Activated CD8-positive, alpha-beta memory T cell treated with anti-CD3 and anti-CD28 coated beads for 36 hours (primary cell): ENCODE data around the gene ACADVL. TPM values are rescaled to one million over a fixed set of nuclear protein-coding genes. Genes with fewer than 3 reads are reported as not detected.
"Not testable (repeated sequence)": the region's sequence is repeated elsewhere in the genome, so short reads cannot be mapped to it uniquely, and the experiment has no call there.

Experiments used
- CTCF ChIA-PET: fragments of 350-600 bp; sonication (Branson Sonifier 250); formaldehyde crosslinking; loops from one replicate; lab custom pipeline; 2021; ENCODE audit warnings: antibody characterized with exemption; lab: Charles Lee
- POLR2A ChIA-PET: fragments of 350-600 bp; sonication (Branson Sonifier 250); formaldehyde crosslinking; loops from one replicate; lab custom pipeline; 2021; ENCODE audit warnings: antibody characterized with exemption; lab: Charles Lee
- total RNA-seq, 2 experiments: library from RNA; stranded (reverse); gene quantifications; one replicate each; pipeline ENCODE4 v1.2.3, GENCODE V29; 2021

The ACADVL gene
- 100 to 1,000 TPM; 254 to 269 TPM for total RNA-seq

DNA sequence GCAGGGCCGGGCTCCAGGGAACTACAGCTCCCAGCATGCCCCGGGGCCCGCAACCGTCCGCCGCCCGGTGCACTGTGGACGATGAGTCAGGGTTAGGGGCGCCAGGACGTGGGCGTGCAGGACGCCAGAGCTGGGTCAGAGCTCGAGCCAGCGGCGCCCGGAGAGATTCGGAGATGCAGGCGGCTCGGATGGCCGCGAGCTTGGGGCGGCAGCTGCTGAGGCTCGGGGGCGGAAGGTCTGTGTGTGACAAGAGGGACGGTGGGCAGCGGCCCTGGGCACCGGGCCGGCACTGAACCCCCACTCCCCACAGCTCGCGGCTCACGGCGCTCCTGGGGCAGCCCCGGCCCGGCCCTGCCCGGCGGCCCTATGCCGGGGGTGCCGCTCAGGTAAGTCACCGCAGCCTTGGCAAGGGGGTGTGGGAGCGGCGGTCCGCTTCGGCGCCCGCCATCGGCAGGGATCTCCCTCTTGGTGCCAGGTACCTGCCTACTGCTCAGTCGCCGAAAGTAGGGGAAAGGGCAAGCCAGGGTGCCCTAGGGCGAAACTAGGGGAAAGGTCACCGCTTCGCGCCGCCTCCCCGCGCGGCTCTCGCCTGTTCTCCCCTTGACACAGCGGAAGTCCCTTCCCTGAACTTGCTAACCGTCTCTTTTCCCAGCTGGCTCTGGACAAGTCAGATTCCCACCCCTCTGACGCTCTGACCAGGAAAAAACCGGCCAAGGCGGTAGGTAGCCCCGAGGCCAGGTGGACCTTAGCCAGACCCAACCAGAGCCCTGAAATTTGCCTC, at the start of gene ACADVL, which contains the start of gene DLG4:
Gene ACADVL (plus strand): TSS at position 127 of the 781 bp plus-strand sequence. CDS start 47 bp downstream, at position 174.
Gene DLG4 (minus strand): TSS at position 25 of the 781 bp plus-strand sequence.
- CTCF ChIA-PET = interaction anchor here (0.9 to 2.1 kb wide), 10 partner anchors 12 to 174 kb away, joined by 3 to 12 read pairs (median 4); partner anchors contain the start of genes CTDNEP1, DVL2, ELP5 and PHF23
- POLR2A ChIA-PET = interaction anchor here (0.7 to 3.3 kb wide), 11 partner anchors 10 to 183 kb away, joined by 3 to 19 read pairs (median 5); partner anchors contain the start of genes ACAP1, CTDNEP1, DVL2 and NEURL4

DNA sequence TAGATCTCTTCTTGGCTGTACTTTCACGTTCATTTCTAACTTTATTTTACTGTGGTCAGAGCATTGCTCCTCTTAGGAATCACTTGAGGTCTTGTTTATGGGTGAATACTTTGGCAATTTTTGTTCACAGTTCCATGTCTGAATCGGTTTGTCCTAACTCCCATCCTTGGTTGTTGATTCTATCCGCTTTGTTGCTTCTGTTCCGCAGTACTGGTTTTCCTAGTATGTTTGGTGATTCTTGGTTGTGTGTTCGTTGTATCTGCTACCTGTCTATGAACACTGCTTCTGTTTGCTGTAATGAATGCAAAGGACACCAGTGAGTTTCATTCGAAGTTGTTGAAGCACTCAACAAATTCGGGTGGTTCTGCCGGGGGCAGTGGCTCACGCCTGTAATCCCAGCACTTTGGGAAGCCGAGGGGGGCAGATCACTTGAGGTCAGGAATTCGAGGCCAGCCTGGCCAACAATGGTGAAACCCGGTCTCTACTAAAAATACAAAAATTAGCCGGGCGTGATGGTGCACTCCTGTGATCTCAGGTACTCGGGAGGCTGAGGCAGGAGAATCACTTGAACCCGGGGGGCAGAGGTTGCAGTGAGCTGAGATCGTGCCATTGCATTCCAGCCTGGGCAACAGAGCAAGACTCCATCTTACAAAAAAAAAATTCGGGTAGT, 47.1 kb upstream of the ACADVL start:
- POLR2A ChIA-PET = not testable (repeated sequence)
- CTCF ChIA-PET = interaction anchor here (0.8 kb wide), 1 partner anchor 262 kb away, joined by 5 read pairs; no protein-coding TSS in a partner anchor

DNA sequence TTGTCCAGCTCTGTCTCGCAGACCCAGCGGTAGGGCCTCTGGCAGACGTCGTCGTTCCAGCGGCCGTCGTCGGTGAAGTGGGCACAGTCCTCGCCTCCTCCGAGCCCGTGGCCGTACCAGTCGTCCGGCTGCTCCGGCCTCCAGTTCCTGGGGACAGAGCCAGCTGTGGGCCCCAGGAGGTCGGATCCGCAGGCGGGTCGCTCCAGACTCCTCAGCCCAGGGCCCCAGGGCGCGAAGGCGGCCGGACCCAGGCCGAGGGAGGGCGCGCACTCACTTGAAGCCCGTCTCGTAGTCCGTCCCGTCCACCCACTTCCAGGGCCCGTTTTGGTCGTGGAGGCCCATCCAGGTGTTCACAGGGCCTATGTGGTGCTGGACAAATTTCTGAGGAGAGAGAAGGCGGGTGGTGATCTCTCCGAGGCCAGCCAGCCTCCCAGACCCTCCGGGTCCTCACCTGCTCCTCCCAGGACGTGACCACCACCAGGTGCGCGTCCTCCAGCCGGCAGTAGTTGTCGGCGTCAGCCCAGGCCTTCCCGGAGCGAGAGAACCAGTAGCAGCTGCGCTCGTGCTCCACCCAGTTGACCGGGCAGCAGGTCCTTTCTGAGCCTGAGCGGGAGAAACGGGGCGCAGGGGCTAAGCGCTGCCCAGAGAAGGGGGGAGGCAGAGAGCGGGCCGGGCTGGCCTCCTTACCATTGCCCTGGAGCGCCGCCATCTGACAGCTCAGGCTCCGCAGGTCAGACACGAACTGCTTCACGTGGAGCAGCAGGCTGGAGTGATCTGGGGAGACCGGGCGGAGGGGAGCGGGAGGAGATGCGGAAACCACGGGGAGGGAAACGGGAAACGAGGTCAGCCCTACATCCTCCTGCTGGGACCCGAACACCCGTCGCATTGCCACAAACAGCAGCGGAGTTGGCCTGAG, 45.8 kb upstream of the ACADVL start:
- POLR2A ChIA-PET = no interaction called here
- CTCF ChIA-PET = interaction anchor here (0.6 to 0.8 kb wide), 2 partner anchors 44 to 264 kb away, joined by 4 to 5 read pairs; no protein-coding TSS in a partner anchor

DNA sequence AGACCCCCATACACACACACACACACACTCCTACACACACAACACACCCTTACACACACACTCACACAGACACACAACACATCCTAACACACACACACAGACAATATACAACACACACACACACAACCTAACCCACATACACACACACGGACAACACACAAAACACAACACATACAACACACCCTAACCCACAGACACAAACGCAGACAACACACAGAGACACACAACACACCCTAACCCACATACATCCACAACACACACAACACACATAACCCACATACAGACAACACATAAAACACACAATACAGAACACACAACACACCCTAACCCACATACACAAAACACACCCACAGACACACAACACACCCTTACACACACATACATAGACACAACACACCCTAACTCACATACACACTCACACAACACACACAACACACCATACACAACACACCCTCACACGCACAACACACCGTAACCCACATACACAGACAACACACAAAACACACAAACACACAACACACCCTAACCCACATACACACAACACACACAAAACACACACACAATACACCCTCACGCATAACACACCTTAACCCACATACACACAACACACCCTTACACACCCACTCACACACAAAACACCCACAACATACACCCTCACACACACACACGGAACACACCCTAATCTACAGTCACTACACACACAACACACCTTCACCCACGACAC, 45.0 kb upstream of the ACADVL start:
- ChIA-PET POLR2A (no interaction called here), CTCF (no interaction called here)

DNA sequence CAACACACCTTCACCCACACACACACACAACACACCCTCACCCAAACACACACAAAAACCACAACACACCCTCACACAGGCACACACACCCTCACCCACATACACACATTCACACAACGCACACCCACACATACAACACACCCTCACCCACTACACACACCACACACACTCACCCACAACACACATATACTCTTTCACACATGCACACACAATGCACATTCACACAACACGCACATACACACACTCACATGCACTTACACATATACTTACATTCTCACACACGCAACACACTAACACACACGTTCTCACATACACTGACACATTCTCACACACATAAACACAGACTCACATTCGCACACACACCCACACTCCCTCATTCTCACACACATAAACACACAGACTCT, 44.4 kb upstream of the ACADVL start:
- ChIA-PET POLR2A (no interaction called here), CTCF (no interaction called here)

DNA sequence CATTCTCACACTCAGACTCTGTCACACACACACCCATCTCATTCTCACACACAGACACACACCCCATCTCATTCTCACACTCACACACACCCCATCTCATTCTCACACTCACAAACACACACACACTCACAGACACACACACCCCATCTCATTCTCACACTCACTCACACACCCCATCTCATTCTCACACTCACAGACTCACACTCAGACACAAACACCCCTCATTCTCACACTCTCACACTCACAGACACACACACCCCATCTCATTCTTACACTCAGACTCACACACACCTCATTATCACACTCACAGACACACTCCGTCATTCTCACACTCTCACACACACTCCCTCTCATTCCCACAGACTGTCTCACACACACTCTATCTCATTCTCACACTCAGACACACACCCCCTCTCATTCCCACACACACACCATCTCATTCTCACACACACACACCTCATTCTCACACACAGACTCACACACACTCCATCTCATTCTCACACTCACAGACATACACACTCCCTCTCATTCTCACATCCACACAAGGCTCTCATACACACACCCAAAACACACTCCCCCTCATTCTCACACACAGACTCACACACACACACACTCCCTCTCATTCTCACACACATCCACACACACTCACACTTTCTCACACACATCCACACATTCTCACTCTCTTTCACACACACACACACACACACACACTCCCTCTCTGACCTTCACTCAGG, 43.5 kb upstream of the ACADVL start:
- POLR2A ChIA-PET = interaction anchor here (0.8 kb wide), 1 partner anchor 128 kb away, joined by 4 read pairs; no protein-coding TSS in a partner anchor
- CTCF ChIA-PET = interaction anchor here (1.5 to 1.9 kb wide), 3 partner anchors 9 to 131 kb away, joined by 5 to 12 read pairs (median 10); no protein-coding TSS in a partner anchor

DNA sequence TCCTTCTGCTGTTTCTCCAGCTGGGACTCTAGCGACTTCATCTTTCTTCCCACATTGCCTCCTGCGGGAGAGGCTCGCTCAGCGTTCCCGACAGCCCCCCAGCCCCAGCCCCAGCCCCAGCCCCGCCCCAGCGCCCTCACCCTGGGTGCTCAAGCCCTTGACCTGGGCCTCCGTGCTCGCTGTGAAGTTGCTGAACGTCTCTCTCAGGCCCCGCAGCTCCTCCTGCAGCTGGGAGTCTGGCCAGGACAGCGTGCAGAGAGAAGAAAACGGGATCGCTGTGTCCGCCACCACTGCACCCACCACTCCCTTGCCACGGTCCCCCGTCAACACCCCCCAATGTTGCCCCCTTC, 42.9 kb upstream of the ACADVL start:
- ChIA-PET CTCF (interaction anchor here (0.7 to 2.1 kb wide), 11 partner anchors 9 to 333 kb away, joined by 3 to 12 read pairs (median 4); partner anchors contain the start of gene SLC16A11), POLR2A (interaction anchor here (0.8 kb wide), 1 partner anchor 129 kb away, joined by 4 read pairs; no protein-coding TSS in a partner anchor)

DNA sequence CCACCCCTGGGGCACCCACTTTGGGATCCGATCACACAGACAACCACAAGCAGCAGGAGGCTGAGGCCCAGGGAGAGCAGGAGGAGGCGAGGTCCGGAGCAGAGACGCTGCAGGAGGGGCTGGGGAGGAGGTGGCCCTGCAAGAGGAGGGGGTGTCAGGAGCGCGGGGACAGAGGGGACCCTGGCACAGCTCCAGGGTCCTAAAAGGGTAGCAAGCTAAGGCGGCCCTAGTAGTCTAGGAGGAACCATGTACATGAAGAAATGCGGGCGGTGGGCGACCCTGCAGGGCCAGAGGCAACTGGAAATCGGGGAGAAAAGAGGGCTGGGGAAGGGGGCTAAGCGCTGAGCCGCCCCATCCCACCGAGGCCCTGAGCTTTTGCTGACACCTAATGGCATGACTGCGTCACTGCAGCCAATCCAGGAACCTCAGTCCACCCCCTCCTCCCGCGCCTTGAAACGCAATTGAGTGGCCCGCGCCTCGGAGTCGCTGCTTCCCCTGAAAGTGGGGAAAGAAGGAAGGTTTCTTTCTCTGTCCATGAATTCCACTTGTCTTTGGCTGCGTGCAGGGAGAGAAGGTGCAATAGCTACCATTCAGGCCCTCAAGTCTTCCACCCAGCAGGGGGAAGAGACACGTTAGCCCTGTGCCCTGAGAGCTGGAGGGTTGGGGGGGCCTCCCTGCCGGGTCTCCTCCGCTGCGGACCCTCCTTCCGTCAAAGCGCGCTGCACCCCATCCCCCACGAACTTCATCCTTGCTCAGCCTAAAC, 42.4 kb upstream of the ACADVL start:
- POLR2A ChIA-PET = interaction anchor here (0.7 to 0.8 kb wide), 2 partner anchors 18 to 130 kb away, joined by 3 to 4 read pairs; no protein-coding TSS in a partner anchor

DNA sequence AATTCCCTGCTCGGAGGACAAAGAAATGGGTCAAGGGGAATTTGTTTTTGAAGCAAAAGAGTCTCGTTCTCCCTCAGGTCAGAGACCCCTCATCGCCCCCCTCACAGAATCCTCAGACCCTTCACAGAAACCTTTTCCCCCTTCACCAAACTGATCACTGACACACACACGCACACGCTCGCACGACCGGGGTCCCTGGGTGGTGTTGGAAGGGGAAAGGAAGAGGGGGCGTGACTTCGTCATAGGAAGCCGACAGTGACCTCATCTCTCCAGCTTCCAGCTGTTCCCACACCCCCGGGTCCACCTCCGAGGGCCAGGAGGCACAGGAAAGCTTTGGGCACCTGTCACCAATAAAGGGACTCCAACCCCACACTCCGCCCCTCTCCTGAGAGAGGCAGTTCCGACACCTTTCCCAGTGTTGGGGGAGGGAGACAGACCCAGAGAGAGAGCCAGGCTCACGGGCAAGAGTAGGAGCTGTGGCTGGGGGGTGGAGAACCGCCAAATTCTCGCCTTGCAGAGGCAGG, 41.7 kb upstream of the ACADVL start:
- POLR2A ChIA-PET = interaction anchor here (0.7 kb wide), 1 partner anchor 18 kb away, joined by 3 read pairs; no protein-coding TSS in a partner anchor

More for the DNA sequence above, 42.4 kb upstream of the ACADVL start:
- CTCF ChIA-PET = interaction anchor here (0.7 to 2.1 kb wide), 11 partner anchors 10 to 333 kb away, joined by 3 to 12 read pairs (median 4); partner anchors contain the start of gene SLC16A11

DNA sequence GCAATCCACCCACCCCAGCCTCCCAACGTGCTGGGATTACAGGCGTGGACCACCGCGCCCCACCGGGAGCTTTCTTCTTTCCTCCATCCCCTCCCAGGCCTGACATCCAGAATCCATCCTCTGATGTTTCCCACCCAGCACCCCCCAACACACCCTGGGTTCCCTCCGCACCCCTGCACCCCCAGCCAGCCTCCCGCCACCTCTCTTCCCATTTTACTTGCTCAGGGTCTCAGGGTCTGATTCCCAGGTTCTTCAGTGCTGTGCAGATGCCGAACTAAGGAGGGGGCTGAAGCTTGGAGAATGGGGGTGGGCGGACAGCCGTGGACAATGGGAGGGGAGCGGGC, 40.8 kb upstream of the ACADVL start:
- CTCF ChIA-PET = interaction anchor here (0.7 kb wide), 1 partner anchor 771 kb away, joined by 3 read pairs; no protein-coding TSS in a partner anchor
- POLR2A ChIA-PET = no interaction called here

More for the DNA sequence above, 41.7 kb upstream of the ACADVL start:
- CTCF ChIA-PET = interaction anchor here (1.1 to 2.1 kb wide), 8 partner anchors 10 to 174 kb away, joined by 3 to 12 read pairs (median 4); partner anchors contain the start of gene SLC16A11

DNA sequence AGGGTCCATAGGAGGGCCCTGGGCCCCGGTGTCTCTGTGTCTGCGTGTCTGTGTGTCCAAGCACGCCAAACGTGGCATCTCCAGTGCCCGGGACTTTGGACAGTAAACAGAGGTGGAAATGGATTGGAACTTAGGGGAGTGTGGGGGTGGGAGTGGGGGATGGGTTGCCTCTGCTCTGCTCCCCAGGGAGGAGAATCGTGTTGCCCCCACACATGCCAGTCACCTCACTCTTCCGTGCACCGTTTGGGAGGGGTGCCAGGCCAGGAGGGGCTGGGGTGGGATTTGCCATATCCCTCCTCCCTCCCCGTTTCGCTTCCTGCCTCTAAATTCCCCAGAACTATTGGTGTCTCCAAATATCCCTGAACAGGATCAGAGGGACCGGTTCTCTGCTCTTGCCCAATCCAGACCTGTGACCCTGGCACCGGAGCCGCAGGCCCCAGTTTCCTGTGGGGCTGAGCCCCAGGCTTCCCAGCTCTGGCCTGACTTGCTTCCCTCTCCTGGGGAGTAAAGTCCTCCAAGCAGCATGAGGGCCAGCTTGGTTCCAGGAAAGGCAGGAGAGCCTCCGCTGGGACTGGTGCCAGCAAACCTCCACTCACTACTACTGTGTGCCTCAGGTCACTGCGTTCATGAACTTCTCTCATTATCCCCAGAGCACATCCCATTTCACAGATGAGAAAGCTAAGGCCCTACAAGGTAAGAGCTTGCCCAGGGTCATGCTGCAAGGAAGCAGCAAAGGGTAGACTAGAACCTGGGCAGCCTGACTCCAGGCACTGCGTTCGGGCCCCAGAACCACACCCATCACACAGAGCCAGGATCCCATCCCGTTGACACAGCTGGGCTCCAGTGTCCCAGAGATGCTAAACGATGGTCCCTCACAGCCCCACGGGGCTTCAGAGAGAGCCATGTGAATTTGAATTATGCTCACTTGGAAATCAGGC, 40.2 kb upstream of the ACADVL start, which contains the start of gene ASGR1:
Gene ASGR1 (minus strand): TSS at position 54 of the 938 bp plus-strand sequence. CDS start 807 bp downstream, outside the sequence.
- ChIA-PET CTCF (no interaction called here), POLR2A (no interaction called here)

DNA sequence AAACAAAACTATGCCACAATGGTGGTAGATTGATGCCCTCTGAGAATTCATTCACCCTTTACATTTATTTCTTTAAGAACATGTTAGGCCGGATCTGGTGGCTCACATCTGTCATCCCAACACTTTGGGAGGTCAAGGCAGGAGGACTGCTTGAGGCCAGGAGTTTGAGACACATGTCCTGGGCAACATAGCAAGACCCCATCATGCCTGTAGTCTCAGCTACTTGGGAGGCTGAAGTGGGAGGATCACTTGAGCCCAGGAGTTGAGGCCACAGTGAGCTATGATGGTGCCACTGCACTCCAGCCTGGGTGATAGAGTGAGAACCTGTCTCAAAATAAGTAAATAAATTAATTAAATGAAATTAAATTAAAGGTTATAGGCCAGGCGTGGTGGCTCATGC, 37.6 kb upstream of the ACADVL start:
- POLR2A ChIA-PET = not testable (repeated sequence)

DNA sequence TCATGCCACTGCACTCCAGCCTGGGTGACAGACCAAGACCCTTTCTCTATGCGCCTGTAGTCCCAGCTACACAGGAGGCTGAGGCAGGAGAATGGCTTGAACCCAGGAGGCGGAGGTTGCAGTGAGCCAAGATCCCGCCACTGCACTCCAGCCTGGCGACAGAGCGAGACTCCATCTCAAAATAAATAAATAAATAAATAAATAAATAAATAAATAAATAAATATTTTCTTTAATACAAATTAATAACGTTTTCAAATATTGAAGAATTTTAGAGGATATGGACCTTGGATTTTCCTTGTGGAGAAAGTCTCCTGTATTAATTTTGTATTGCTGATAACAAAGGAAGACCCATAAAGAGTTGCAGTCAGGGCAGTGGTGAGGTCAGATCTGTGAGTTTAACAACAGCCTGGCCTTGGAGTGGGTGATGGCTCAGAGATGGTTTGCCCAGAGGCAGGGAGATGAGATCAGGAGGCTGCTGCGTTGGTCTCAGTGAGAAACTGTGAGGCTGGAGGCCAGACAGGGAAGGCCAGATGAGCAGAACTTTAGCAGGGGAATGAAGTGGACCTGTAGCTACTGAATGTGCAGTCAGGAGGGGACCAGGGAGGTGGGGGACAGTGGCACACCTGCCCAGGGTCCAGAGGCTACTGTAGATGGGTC, 36.2 kb upstream of the ACADVL start:
- POLR2A ChIA-PET = interaction anchor here (0.7 kb wide), 1 partner anchor 138 kb away, joined by 3 read pairs; no protein-coding TSS in a partner anchor
- CTCF ChIA-PET = no interaction called here

More for the DNA sequence above, 37.6 kb upstream of the ACADVL start:
- CTCF ChIA-PET = interaction anchor here (0.8 kb wide), 1 partner anchor 18 kb away, joined by 3 read pairs; no protein-coding TSS in a partner anchor

DNA sequence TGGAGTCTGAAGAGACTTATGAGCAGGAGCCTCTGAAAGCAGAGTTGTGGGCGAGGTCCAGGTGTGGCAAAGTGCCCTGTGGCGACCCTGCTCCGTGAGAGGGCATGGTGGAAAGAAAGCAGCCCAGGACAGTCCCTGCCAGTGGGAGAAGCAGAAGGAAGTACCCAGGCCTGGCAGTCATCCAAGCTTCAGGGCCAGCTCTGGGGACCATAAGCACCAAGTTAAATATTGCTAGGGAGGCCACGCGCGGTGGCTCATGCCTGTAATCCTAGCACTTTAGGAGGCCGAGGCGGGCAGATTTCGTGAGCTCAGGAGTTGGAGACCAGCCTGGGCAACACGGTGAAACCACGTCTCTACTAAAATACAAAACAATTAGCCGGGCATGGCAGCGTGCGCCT, 35.6 kb upstream of the ACADVL start:
- ChIA-PET CTCF (no interaction called here), POLR2A (interaction anchor here (0.7 kb wide), 1 partner anchor 138 kb away, joined by 3 read pairs; no protein-coding TSS in a partner anchor)
